CD4-positive, alpha-beta T cell treated with Interleukin-21 for 1 hour (primary cell): ENCODE data around the gene MAP7D3.
A peak's percentile ranks its signal among the peaks of the same experiment; 100 is the strongest.
"Not testable (repeated sequence)": the region's sequence is repeated elsewhere in the genome, so short reads cannot be mapped to it uniquely, and the experiment has no call there.

ENCODE experiments used
- DNase-seq: peaks from one replicate; pipeline ENCODE4 v3.0.0-alpha.2; 2020

MAP7D3 gene

GRCh38 chrX:136250191-136251040, 784 bp downstream of the MAP7D3 start:
- no peak for DNase-seq

- no peak for DNase-seq
Measured at GRCh38 chrX:136246201-136246600, 5.0 kb downstream of the MAP7D3 start.

GRCh38 chrX:136237849-136238248, 13.4 kb downstream of the MAP7D3 start:
- not testable (repeated sequence) for DNase-seq

- DNase-seq, result no peak
Measured at GRCh38 chrX:136237074-136237473, 14.1 kb downstream of the MAP7D3 start.

- DNase-seq, result no peak
Measured at GRCh38 chrX:136228839-136229207, 22.4 kb downstream of the MAP7D3 start.

- DNase-seq, result peak; percentile 30
Measured at GRCh38 chrX:136227948-136228838, 23.0 kb downstream of the MAP7D3 start.

GRCh38 chrX:136227074-136227473, 24.1 kb downstream of the MAP7D3 start:
- no peak for DNase-seq

GRCh38 chrX:136221851-136222513, 29.2 kb downstream of the MAP7D3 start:
- no peak for DNase-seq

GRCh38 chrX:136220951-136221350, 30.2 kb downstream of the MAP7D3 start:
- DNase-seq, result no peak

- no peak for DNase-seq
Measured at GRCh38 chrX:136220540-136220939, 30.7 kb downstream of the MAP7D3 start.

GRCh38 chrX:136219893-136220292, 31.3 kb downstream of the MAP7D3 start:
- DNase-seq, result no peak

- DNase-seq, result no peak
Measured at GRCh38 chrX:136215559-136215958, 35.6 kb downstream of the MAP7D3 start.

GRCh38 chrX:136214551-136214950, 36.6 kb downstream of the MAP7D3 start:
- no peak for DNase-seq

GRCh38 chrX:136212557-136213111, 38.6 kb downstream of the MAP7D3 start:
- no peak for DNase-seq

GRCh38 chrX:136211766-136212556, 39.2 kb downstream of the MAP7D3 start:
- DNase-seq, result no peak

- DNase-seq, result no peak
Measured at GRCh38 chrX:136210806-136211205, 40.4 kb downstream of the MAP7D3 start.

- DNase-seq, result no peak
Measured at GRCh38 chrX:136210243-136210642, 41.0 kb downstream of the MAP7D3 start.

GRCh38 chrX:136209751-136210150, 41.4 kb downstream of the MAP7D3 start:
- DNase-seq, result no peak

GRCh38 chrX:136209016-136209738, 42.0 kb downstream of the MAP7D3 start:
- DNase-seq, result peak; percentile 50

- DNase-seq, result no peak
Measured at GRCh38 chrX:136207546-136207945, 43.7 kb downstream of the MAP7D3 start.

GRCh38 chrX:136206916-136207315, 44.3 kb downstream of the MAP7D3 start:
- DNase-seq, result no peak
